HG03159 (cell line): ENCODE data around the gene ASMTL.
"Not testable (repeated sequence)": the region's sequence is repeated elsewhere in the genome, so short reads cannot be mapped to it uniquely, and the experiment has no call there.

Experiments
- ATAC-seq: cut with Tn5 transposase; IDR thresholded peaks from one replicate; pipeline ENCODE4 v1.9.1; 2021; ENCODE audit warnings: mild to moderate bottlenecking, moderate library complexity; ENCODE audit not compliant: unreplicated experiment

Gene ASMTL

GRCh38 chrX:1416327-1416784, 36.4 kb downstream of the ASMTL start:
- no peak for ATAC-seq

GRCh38 chrX:1412551-1413161, 40.1 kb downstream of the ASMTL start:
- no peak for ATAC-seq

GRCh38 chrX:1411326-1411725, 41.4 kb downstream of the ASMTL start:
- no peak for ATAC-seq

- no peak for ATAC-seq
Measured at GRCh38 chrX:1407035-1407434, 45.7 kb downstream of the ASMTL start.

- ATAC-seq = not testable (repeated sequence)
Measured at GRCh38 chrX:1405769-1406168, 46.9 kb downstream of the ASMTL start.

- not testable (repeated sequence) for ATAC-seq
Measured at GRCh38 chrX:1403867-1404266, 48.8 kb downstream of the ASMTL start.

- ATAC-seq = no peak
Measured at GRCh38 chrX:1403228-1403627, 49.5 kb downstream of the ASMTL start.

- ATAC-seq = no peak
Measured at GRCh38 chrX:1401611-1402430, 50.9 kb downstream of the ASMTL start.

GRCh38 chrX:1400742-1401471, 51.8 kb downstream of the ASMTL start:
- no peak for ATAC-seq

- ATAC-seq = no peak
Measured at GRCh38 chrX:1400049-1400448, 52.7 kb downstream of the ASMTL start.

GRCh38 chrX:1398431-1399340, 54.0 kb downstream of the ASMTL start:
- no peak for ATAC-seq

- no peak for ATAC-seq
Measured at GRCh38 chrX:1397441-1398270, 55.1 kb downstream of the ASMTL start.

GRCh38 chrX:1397001-1397400, 55.7 kb downstream of the ASMTL start:
- ATAC-seq = no peak

GRCh38 chrX:1395646-1396216, 57.0 kb downstream of the ASMTL start:
- ATAC-seq = no peak

GRCh38 chrX:1394731-1395501, 57.8 kb downstream of the ASMTL start:
- no peak for ATAC-seq

- no peak for ATAC-seq
Measured at GRCh38 chrX:1393871-1394615, 58.7 kb downstream of the ASMTL start.

- ATAC-seq = peak; percentile 36
Measured at GRCh38 chrX:1392376-1393068, 60.2 kb downstream of the ASMTL start.
